ENCODE data around the gene SPNS3.

GRCh38 chr17:4433515-4434031 lies at the start of gene SPNS3:
- TF ChIP-seq CTCF (IDR thresholded peaks at IDR 0.05; ENCODE audit: poor library complexity), result no peak
- TF ChIP-seq EZH2phosphoT487 (IDR thresholded peaks at IDR 0.05; ENCODE audit: low read depth, severe bottlenecking, unreplicated experiment), result no peak
- no peak for TF ChIP-seq EZH2 (IDR thresholded peaks at IDR 0.05; ENCODE audit: borderline replicate concordance)

All from hepatocyte (in vitro differentiated cells).